ENCODE measurements around the gene KLF6. TPM values are rescaled to one million over a fixed set of nuclear protein-coding genes. Genes with fewer than 3 reads are reported as not detected.

KLF6 gene
- total RNA-seq, 1 donor from 2014 or later = 110 TPM

DNA sequence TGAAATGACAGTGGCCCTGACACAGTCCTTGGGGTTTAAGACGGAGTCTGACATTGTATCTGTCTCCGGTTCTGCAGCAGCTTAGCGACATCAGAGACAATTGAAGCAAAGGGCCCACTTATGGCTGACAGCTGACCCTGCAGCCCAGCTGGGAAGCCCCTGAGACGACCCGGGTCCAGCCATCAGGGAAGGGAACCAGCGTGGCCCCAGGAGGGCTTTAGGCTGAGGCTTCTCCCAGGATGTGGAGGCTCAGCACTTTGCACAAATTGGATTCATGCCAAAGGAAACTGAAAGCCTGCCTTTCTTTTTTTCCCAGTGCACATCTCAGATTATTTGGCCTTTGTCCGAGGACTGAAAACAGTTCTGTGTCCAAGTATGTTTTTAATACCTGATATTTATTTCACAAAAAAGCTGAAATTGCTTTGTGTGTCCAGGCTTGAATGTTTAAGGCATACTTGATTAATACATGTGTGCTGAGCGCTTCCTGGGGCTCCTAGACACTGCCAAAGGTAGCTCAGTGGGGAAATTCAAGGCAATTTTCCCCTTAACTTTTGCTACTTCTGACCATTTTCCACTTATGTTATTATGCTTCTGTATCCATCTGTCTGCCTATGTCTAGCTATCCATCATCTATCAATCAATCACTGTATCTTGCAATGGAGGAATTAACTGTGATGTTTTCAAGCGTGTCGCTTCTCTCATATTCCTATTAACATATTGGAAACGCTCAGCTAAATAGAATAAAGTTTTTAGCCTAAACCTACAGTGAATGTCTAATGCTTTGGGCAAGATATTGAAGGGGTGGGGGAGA is 34.8 kb downstream of the KLF6 start:
- intact Hi-C loops (cut with micrococcal nuclease) = loop anchor here (10.0 kb wide), 1 partner anchor 905 kb away; no protein-coding TSS in a partner anchor
- Mint-ChIP-seq H3K27me3 (ENCODE audit: insufficient read depth) (peaks cover 2% of the 10 kb centered on the region), H3K4me3 (no peak overlapping the region), H3K36me3 (ENCODE audit: low read depth) (peaks cover 7% of the 10 kb centered on the region), H3K4me1 (ENCODE audit: low read depth) (peaks cover 21% of the 10 kb centered on the region), H3K9me3 (no peaks in the 10 kb centered on the region), H3K27ac (no peak overlapping the region)
- DNase-seq (ENCODE audit: low spot score) = no peak

DNA sequence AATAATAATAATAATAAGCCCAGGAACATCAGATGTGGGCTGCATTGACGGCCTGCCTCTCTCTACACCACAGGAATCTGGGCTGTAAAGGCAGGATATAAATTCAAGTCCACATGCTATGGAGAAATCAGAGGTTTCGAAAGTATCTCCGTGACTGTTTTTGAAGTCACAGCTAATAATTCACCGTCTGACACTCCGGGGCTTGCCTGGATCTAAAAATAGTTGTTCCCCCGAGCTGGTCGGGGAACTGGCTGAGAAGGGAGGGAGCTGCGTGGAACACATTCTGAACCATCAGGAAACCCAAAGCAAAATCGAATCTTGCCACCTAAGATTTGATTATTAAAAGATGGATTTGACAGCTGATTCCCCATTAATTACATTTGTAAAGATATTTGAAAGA is 35.4 kb downstream of the KLF6 start:
- intact Hi-C loops (cut with micrococcal nuclease) = no loop called here
- H3K27me3 Mint-ChIP-seq (ENCODE audit: insufficient read depth) = peaks cover 2% of the 10 kb centered on the region
- H3K4me1 Mint-ChIP-seq (ENCODE audit: low read depth) = peaks cover 15% of the 10 kb centered on the region
- H3K27ac Mint-ChIP-seq = no peak overlapping the region
- H3K36me3 Mint-ChIP-seq (ENCODE audit: low read depth) = peaks cover 5% of the 10 kb centered on the region
- no peak overlapping the region for H3K4me3 Mint-ChIP-seq
- no peak for DNase-seq (ENCODE audit: low spot score)
- no peaks in the 10 kb centered on the region for H3K9me3 Mint-ChIP-seq

GRCh38 chr10:3749011-3749410 is 36.0 kb downstream of the KLF6 start:
- Mint-ChIP-seq H3K4me3 (no peak overlapping the region), H3K27me3 (ENCODE audit: insufficient read depth) (peaks cover 2% of the 10 kb centered on the region), H3K9me3 (no peaks in the 10 kb centered on the region), H3K27ac (no peak overlapping the region), H3K4me1 (ENCODE audit: low read depth) (peaks cover 10% of the 10 kb centered on the region), H3K36me3 (ENCODE audit: low read depth) (peaks cover 5% of the 10 kb centered on the region)
- no peak for DNase-seq (ENCODE audit: low spot score)
- intact Hi-C loops (cut with micrococcal nuclease) = no loop called here

DNA sequence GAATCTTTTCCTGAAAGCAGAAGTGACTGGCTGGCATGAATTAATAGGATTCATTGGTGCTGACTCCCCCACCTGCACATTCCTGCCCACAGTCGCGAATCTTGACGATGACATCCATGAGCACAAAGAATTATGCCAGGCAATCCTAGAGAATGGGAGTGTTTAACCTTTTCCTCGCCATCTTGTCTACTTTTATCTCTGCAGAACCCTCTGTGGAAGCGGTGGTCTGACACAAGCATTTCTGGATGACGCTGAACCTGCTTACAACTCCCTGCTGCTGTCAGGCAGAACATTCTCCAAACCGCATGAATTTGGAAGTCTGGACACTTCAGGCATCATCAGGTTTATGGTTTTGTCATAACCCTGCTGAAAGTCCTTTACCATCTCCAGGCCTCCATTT is 36.5 kb downstream of the KLF6 start:
- DNase-seq (ENCODE audit: low spot score) = no peak
- intact Hi-C loops (cut with micrococcal nuclease) = no loop called here
- Mint-ChIP-seq H3K4me1 (ENCODE audit: low read depth) (peaks cover 10% of the 10 kb centered on the region), H3K4me3 (no peak overlapping the region), H3K27me3 (ENCODE audit: insufficient read depth) (peaks cover 2% of the 10 kb centered on the region), H3K9me3 (no peaks in the 10 kb centered on the region), H3K36me3 (ENCODE audit: low read depth) (peaks cover 5% of the 10 kb centered on the region), H3K27ac (no peak overlapping the region)

GRCh38 chr10:3747984-3748383 is 37.0 kb downstream of the KLF6 start:
- Mint-ChIP-seq H3K4me1 (ENCODE audit: low read depth) (peaks cover 10% of the 10 kb centered on the region), H3K9me3 (no peaks in the 10 kb centered on the region), H3K36me3 (ENCODE audit: low read depth) (peaks cover 5% of the 10 kb centered on the region), H3K4me3 (no peak overlapping the region), H3K27me3 (ENCODE audit: insufficient read depth) (peaks cover 2% of the 10 kb centered on the region), H3K27ac (no peak overlapping the region)
- intact Hi-C loops (cut with micrococcal nuclease) = no loop called here
- DNase-seq (ENCODE audit: low spot score) = no peak

GRCh38 chr10:3747248-3747960 is 37.6 kb downstream of the KLF6 start:
- Mint-ChIP-seq H3K4me1 (ENCODE audit: low read depth) (peaks cover 11% of the 10 kb centered on the region), H3K27ac (no peak overlapping the region), H3K36me3 (ENCODE audit: low read depth) (peaks cover 2% of the 10 kb centered on the region), H3K9me3 (no peaks in the 10 kb centered on the region), H3K27me3 (ENCODE audit: insufficient read depth) (peaks cover 2% of the 10 kb centered on the region), H3K4me3 (no peak overlapping the region)
- DNase-seq (ENCODE audit: low spot score) = no peak
- intact Hi-C loops (cut with micrococcal nuclease) = no loop called here

GRCh38 chr10:3746634-3747033 is 38.4 kb downstream of the KLF6 start:
- Mint-ChIP-seq H3K27ac (no peak overlapping the region), H3K4me1 (ENCODE audit: low read depth) (peaks cover 14% of the 10 kb centered on the region), H3K4me3 (no peak overlapping the region), H3K36me3 (ENCODE audit: low read depth) (peaks cover 2% of the 10 kb centered on the region), H3K27me3 (ENCODE audit: insufficient read depth) (peaks cover 2% of the 10 kb centered on the region), H3K9me3 (no peaks in the 10 kb centered on the region)
- DNase-seq (ENCODE audit: low spot score) = no peak
- intact Hi-C loops (cut with micrococcal nuclease) = no loop called here

DNA sequence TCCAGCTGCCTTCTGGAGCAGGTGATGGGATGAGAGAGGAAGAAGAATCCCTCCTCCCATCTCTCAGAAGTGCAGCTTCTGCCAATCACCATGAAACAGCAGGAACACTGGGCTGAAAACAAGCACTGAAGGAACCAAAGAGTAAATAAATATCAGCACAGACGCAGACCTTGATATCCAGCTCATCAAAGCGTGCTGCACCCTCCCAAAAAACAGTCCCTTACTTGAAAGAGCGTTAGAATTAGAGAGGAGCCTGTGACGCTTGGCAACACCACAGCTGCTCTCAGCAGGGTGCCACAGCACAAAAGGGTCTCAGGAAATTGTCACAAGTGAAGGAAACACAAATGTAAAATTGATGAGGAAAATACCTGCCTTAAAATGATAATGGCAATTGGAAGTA is 39.5 kb downstream of the KLF6 start:
- H3K27me3 Mint-ChIP-seq (ENCODE audit: insufficient read depth) = peaks cover 2% of the 10 kb centered on the region
- intact Hi-C loops (cut with micrococcal nuclease) = no loop called here
- H3K4me3 Mint-ChIP-seq = no peak overlapping the region
- H3K36me3 Mint-ChIP-seq (ENCODE audit: low read depth) = peaks cover 2% of the 10 kb centered on the region
- no peaks in the 10 kb centered on the region for H3K9me3 Mint-ChIP-seq
- H3K27ac Mint-ChIP-seq = no peak overlapping the region
- DNase-seq (ENCODE audit: low spot score) = no peak
- H3K4me1 Mint-ChIP-seq (ENCODE audit: low read depth) = peaks cover 17% of the 10 kb centered on the region

DNA sequence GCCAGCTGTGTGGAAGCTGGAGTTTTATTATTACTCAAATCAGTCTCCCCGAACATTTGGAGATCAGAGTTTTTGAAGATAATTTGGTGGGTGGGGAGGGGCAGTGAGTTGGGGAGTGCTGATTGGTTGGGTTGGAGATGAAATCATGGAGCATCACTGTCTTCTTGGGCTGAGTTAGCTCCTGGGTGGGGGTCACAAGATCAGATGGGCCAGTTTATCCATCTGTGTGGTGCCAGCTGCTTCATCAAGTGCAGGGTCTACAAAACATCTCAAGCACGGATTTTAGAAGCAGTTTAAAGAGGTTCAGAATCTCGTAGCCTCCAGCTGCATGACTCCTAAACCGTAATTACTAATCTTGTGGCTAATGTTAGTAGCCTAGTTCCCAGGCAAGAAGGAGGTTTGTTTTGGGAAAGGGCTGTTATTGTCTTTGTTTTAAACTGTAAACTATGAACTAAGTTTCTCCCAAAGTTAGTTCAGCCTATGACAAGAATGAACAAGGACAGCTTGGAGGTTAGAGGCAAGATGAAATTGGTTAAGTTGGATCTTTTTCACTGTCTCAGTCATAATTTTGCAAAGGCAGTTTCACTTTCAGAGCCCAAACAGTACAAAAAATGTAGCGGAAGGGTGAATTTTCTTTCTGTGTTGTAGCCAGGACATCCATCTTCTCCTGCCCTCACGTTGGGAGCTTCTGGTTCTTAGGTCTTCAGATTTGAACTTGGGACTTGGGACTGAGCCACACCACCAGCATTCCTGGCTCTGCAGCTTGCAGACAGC is 43.1 kb downstream of the KLF6 start:
- Mint-ChIP-seq H3K27ac (no peak overlapping the region), H3K4me3 (no peak overlapping the region), H3K27me3 (ENCODE audit: insufficient read depth) (peaks cover under 1% of the 10 kb centered on the region), H3K4me1 (ENCODE audit: low read depth) (peaks cover 26% of the 10 kb centered on the region), H3K36me3 (ENCODE audit: low read depth) (no peaks in the 10 kb centered on the region), H3K9me3 (no peaks in the 10 kb centered on the region)
- intact Hi-C loops (cut with micrococcal nuclease) = loop anchor here (2.0 kb wide), 1 partner anchor 63 kb away; no protein-coding TSS in a partner anchor
- no peak for DNase-seq (ENCODE audit: low spot score)

GRCh38 chr10:3740157-3740871 is 44.7 kb downstream of the KLF6 start:
- Mint-ChIP-seq H3K4me1 (ENCODE audit: low read depth) (peaks cover 30% of the 10 kb centered on the region), H3K27me3 (ENCODE audit: insufficient read depth) (no peaks in the 10 kb centered on the region), H3K36me3 (ENCODE audit: low read depth) (no peaks in the 10 kb centered on the region), H3K9me3 (no peaks in the 10 kb centered on the region), H3K4me3 (no peak overlapping the region), H3K27ac (peak overlapping the region; percentile 7)
- intact Hi-C loops (cut with micrococcal nuclease) = loop anchor here (1.0 to 2.0 kb wide), 4 partner anchors 18 to 117 kb away; no protein-coding TSS in a partner anchor
- no peak for DNase-seq (ENCODE audit: low spot score)

- Mint-ChIP-seq H3K9me3 (no peaks in the 10 kb centered on the region), H3K27ac (no peak overlapping the region), H3K27me3 (ENCODE audit: insufficient read depth) (no peaks in the 10 kb centered on the region), H3K36me3 (ENCODE audit: low read depth) (no peaks in the 10 kb centered on the region), H3K4me3 (no peak overlapping the region), H3K4me1 (ENCODE audit: low read depth) (peaks cover 31% of the 10 kb centered on the region)
- no peak for DNase-seq (ENCODE audit: low spot score)
- intact Hi-C loops (cut with micrococcal nuclease) = no loop called here
Measured at GRCh38 chr10:3738855-3739350, 46.1 kb downstream of the KLF6 start.

- Mint-ChIP-seq H3K4me3 (no peak overlapping the region), H3K36me3 (ENCODE audit: low read depth) (no peaks in the 10 kb centered on the region), H3K4me1 (ENCODE audit: low read depth) (peaks cover 31% of the 10 kb centered on the region), H3K9me3 (no peaks in the 10 kb centered on the region), H3K27ac (peak overlapping the region; percentile 23), H3K27me3 (ENCODE audit: insufficient read depth) (no peaks in the 10 kb centered on the region)
- intact Hi-C loops (cut with micrococcal nuclease) = no loop called here
- DNase-seq (ENCODE audit: low spot score) = no peak
Measured at GRCh38 chr10:3737864-3738263, 47.1 kb downstream of the KLF6 start.

Data from activated T-helper 1 cell treated with anti-CD3 and anti-CD28 coated beads, Interleukin-12 subunit alpha, Interleukin-12 subunit beta, Interleukin-2, Interleukin-4 antibody, amounts not matched to agents 30 ng/mL and 10 ng/mL and 1 ng/mL, durations not matched to agents 14 hours and 24 hours and 36 hours (primary cell).